Kidney tubule cell (primary cell): ENCODE data around the gene ZNF524.
"Not testable (repeated sequence)": the region's sequence is repeated elsewhere in the genome, so short reads cannot be mapped to it uniquely, and the experiment has no call there.

Experiments
- DNase-seq: peaks from one replicate; pipeline ENCODE4 v3.0.0-alpha.2; 2018; ENCODE audit warnings: low spot score

ZNF524 gene, protein sequence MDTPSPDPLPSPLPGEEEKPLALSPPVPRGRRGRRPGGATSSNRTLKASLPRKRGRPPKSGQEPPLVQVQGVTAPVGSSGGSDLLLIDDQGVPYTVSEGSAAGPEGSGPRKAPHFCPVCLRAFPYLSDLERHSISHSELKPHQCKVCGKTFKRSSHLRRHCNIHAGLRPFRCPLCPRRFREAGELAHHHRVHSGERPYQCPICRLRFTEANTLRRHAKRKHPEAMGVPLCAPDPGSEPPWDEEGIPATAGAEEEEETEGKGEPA

DNA sequence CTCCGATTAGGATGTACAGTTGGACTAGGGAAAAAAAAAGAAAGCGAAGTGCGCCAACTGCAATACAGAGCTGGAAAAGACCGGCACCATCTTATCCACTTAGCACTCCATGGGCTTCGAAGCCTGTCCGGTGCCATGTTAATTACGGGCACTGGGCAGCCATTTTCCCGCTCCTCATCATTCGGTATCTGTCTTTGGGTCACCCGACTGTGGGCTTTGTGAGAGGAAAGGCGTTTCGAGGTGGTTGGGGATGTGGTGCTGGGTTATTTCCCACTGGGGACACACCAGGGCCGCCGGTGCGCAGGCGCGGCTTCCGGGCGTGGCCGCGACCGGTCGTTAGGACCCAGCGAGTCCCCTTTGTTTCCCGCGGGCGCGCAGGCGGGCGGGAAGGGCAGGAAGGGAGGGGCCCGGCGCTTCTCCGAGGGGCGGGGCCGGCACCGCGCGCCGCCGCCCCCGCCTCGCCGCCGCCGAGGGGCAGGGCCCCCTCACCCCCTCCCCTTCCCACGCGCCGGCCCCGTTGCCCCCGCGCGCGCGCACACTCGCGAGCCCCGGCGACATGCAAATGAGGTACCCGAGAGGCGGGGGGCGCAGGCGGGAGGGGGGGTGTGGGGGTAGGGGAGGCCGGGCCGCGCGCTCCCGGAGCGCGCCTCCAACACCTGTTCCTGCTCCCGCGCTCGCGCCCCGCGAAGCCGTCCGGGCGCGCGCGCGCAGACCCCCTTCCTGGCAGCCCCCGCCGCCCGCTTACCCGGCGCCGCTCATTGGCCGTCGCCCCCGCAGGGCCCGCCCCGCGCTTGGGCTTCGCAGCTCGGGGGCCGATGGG lies at the start of gene ZNF524:
TSS of gene ZNF524 (plus strand) at position 447 of the 820 bp plus-strand sequence. CDS start 1,825 bp downstream, outside the sequence.
- DNase-seq: peak; percentile 91

DNA sequence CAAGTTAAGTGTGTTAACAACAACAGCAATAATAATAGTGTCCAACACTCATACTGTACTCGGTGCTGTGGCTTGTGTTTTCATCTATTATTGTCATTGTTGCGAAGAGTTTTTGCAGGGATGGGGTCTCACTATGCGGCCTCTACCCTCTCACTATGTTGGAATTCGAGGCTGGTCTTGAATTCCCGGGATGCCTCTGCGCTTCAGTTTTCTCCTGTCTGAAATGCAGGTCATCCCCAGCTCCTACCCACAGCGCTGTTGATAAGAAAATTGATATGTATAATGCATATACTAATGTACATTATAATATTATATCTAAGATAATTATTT lies 49.8 kb upstream of the ZNF524 start:
- DNase-seq: no peak

DNA sequence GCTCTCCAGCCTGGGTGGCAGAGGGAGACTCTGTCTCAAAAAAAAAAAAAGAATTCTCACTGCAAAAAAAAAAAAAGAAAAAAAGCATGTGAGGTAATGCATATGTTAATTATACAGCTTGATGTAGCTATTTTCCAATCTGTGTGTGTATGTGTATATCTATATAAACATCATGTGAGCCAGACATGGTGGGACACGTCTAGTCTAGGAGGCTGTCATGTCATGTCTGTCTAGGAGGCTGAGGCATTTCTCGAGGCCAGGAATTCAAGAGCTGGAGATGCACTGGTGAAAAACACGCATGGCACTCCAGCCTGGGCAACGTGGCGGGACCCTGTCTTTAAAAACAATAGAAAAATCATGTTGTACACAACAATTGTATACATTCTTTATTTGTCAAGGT lies 47.9 kb upstream of the ZNF524 start:
- no peak for DNase-seq

DNA sequence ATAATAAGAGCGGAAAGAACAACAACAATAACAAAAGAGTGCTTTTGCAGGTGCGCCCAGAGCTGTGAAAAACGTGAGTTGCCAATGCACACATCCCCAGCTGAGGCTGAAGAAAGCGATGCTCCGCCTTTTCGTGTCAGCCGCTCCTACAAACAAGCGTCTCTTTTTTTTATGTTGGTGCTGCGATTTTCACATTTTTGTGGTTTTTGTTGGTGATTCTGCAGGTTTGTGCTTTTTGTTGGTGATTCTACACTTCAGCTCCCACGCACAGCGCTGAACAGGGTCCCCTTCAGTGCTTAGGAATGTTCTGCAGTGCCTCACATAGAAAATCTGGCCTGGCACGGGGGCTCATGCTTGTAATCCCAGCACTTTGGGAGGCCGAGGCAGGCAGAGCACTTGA lies 47.5 kb upstream of the ZNF524 start:
- peak; percentile 9 for DNase-seq

DNA sequence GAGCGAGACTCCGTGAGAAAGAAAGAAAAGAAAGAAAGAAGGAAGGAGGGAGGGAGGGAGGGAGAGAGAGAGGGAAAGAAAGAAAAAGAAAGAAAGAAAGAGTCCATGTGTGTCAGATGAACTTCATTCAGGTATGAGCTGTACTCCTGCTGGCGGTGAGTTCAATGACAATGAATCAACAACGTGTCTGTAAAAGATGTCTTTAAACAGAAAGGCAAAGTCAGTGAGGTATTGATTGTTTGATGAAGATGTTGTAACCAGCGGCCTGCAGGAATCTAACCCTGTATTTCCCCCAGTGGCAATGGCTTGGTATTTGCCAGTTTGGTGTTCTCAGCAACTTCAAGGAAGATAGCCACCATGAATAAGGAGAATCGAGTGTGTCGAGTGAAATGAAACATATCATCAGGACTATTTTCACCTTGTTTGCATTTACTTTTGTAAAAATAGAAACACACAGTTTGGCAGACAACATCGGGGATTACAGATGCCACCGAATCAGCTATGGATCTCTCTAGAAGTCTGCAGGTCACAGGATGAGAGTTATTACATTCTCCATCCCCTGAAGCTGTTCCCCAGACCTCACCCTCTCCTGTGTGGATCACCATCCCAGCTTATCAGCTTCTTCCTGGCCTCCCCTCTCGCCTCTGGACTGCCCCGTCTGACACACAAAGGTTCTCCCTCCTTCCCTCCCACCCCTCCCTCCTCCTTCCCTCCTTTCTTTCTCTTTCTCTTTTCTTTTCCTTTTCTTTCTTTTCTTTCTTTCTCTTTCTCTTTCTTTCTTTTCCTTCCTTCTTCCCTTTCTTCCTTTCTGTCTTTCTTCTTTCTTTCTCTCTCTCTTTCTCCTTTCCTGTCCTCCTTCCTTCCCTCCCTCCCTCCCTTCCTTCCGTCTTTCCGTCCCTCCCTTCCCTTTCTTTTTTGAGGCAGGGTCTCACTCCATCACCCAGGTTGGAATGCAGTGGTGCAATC lies 46.6 kb upstream of the ZNF524 start:
- DNase-seq: no peak

DNA sequence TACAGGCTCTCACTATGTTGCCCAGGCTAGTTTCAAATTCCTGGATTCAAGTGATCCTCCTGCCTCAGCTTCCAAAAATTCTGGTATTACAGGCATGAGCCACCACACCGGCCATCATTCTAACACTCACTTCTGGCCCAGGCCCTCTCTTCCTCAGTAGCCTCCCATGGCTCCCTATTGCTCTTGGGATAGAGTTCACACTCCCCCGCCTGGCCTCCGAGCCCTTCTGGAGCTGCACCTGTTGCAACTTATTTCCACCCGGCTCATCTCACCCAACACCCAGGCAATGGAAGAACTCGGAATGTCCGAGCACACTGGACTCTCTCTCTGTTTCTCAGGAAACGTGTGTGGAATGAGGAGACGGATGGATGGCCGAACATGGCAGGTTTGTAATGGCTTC lies 45.8 kb upstream of the ZNF524 start:
- no peak for DNase-seq

DNA sequence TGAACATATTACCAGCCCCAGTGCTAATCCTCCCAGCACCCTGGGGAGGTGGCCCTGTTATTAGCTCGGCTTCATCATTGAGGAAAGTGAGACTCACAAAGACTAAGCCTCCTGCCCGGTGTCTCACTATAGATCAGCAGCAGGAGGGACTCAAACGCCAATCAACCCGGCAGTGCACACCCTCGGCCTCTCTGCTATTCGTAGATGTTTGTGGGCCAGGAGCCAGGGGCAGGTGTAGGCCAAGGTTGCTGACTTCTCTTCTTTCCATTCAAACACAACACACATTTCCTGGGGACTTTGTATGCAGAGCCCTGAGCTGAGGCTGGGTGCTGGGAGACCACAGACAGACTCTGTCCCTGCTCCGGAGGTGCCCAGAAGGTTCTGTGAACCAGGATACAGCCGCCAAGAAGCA lies 45.3 kb upstream of the ZNF524 start:
- DNase-seq: no peak

DNA sequence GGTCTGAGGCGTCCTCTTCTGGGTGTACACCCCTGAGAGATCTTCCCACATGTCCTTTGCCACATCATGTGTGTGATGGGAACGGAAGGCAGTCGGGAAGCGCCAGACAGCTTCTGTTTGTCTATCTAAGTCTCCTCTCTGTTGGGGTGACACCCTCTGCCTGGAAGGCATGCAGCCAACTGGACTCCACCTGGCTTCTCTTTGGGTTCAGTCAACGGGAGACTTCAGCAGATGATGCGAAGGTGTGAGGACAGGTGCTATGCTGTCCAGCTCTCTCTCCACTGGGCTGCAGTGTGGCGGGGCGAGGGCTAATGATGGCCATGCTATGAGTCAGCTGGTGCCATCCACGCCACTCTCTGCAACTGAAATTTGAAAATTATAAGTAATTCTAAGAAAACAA lies 40.4 kb upstream of the ZNF524 start:
- no peak for DNase-seq

DNA sequence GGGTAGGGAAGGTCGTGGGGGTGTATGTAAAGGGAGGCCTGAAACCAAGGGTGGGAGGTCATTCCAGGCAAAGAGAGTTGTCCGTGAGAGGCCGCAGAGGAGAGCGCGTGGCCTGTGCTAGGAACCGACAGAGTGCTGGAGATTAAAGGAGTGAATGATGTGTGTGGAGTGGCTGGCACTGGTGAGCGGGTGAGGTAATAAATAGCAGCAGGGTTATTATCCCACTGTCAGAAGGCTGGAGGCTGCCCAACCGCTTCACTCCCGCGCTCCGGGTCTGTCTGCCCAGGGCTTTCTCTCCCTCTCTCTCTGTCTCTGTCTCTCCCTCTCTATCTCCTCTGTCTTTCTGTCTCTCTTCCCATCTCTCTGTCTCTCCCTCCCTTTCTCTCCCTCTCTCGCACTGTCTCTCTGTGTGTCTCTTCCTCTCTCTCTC lies 36.8 kb upstream of the ZNF524 start:
- DNase-seq: no peak

DNA sequence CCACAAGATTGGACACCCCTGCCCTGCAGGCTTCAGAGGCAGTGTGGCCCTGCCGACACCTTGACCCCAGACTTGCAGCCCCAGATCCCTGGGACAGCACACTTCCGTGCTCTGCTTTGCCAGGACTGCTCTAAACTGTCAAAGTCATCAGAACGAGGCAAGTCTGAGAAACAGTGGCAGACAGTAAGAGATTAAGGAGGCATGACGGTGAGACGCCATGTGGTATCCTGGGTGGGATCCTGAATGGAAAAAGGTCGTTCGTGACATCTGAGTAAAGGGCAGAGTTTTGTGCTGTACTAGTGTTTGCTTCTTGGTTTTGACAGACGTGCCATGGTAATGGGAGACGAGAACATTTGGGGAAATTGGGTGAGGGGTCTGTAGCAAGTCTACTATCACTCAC lies 33.3 kb upstream of the ZNF524 start:
- no peak for DNase-seq

DNA sequence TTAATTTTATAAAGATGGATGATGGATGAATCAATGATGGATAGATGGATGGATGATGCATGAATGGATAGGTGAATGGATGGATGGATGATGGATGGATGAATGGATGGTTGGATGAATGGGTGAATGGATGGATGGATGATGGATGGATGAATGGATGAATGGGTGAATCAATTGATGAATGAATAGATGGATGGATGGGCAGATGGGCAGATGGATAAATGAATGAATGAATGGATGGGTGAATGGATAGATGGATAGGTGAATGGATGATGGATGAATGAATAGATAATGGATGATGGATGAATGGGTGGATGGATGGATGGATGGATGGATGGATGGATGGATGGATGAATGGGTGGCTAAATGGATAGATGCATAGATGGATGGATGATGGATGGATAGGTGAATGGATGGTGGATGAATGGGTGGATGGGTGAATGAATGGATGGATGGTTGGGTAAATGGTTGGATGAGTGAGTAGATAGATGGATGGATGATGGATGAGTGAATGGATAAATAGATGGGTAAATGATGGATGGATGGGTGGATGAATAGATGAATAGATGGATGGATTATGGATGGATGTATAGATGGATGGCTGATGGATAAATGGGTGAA lies 32.3 kb upstream of the ZNF524 start:
- no peak for DNase-seq

DNA sequence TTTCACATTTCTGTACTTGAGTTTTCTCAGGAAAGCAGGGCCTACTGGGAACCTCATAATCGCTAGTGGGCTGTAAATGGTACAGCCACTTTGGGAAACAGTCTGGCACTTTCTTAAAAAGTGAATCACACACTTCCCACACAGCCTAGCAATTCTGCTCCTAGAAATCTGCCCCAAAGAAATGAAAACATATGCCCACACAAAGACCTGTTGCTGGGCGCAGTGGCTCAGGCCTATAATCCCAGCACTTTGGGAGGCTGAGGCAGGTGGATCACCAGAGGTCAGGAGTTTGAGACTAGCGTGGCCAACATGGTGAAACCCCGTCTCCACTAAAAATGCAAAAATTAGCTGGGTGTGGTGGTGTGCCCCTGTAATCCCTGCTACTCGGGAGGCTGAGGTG lies 30.6 kb upstream of the ZNF524 start:
- not testable (repeated sequence) for DNase-seq

DNA sequence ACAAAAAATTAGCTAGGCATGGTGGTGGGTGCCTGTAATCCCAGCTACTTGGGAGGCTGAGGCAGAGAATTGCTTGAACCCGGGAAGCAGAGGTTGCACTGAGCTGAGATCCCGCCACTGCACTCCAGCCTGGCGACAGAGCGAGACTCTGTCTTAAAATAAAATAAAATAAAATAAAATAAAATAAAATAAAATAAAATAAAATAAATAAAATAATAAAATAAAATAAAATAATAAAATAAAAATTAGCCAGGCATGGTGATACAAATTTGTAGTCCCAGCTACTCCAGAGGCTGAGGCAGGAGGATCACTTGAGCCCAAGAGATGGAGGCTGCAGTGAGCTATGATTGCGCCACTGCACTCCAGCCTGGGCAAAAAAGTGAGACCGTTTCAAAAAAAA lies 26.2 kb upstream of the ZNF524 start:
- not testable (repeated sequence) for DNase-seq

DNA sequence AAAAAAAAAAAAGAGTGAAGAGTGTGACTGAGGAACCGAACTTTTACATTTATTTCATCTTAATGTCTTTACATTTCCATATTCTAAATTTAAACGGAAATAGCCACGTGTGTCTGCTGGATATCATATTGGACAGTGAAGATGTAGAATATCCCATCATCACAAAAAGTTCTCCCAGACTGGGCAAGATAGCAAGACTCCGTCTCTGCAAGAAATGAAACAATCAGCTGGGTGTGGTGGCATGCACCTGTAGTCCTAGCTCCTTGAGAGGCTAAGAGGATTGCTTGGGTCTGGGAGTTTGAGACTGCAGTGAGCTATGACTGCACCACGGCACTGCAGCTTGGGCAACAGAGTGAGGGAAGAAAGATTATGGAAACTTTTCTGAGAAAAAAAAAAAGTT lies 23.3 kb upstream of the ZNF524 start:
- DNase-seq: no peak

DNA sequence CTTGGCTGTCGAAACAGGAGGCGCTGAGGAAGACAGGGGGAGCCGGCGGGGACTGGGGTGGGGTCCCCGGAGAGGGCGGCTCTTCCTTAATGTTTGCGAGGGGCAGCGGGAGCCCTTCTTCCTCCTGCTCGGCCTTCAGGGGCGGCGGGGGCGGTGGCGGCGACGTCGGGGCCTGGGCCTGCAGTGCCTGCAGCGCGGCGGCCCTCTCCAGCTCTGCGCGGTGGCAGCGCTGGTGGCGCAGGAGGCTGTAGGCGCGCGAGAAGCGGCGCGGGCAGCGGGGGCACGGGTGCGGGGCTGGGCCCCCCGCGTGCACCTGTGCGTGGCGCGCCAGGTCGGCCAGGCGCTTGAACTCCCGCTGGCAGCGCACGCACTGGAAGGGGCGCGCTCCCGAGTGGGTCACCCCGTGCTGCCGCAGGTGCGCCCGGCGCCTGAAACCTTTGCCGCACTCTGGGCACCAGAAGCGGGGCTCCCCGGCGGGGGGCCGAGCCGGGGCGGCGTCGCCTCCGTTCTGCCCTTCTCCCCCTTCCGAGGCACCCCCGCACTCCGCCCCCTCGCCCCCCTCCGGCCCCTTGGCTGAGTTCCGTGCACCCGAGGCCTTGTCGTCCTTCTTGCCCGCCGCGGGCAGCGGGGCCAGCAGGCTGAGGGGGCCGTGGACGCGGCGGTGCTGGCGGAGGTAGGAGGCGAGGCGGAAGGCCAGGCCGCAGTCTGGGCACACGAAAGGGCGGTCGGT lies 21.9 kb upstream of the ZNF524 start:
- no peak for DNase-seq

DNA sequence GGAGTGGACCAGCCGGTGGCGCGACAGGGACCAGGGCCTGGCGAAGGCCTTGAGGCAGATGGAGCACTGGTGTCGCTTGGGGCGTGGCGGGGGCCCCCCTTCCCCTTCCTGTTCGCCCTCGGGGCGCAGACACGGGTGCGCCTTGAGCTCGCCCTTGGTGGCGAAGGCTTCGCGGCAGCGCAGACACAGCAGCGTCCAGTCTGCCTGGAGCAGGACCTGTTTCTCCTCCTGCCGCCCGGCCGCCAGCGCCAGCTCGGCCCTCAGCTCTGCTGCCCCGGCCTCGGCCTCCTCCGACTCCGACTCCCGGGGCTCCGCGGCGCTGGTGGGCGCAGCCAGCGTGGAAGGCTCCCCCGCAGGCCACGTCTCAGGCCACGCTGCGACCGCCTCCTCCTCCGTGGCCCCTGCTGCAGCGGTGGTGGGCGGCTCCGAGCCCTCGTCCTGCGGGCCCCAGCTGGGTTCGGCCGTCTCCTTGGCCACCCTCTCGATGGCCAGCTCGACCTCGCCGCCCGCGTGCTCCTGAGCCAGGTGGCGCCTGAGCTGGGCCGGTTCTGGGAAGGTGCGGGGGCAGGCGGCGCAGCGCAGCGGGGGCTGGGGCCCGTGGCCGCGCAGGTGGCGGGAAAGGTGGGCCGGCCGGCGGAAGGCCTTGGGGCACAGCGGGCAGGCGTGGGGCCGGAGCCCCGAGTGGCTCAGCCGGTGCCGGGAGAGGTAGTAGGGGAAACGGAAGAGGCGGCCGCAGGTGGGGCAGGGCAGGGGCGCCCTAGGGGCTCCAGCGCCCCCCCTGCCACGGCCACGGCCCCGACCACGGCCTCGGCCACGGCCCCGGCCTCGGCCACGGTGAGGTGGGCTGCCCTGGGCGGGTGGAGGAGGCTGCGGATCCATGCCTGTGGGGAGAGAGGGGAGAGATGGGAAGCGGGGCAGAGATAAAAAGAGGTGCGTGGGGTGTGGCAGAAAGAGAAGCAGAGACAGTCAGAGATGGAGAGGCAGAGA lies 21.0 kb upstream of the ZNF524 start:
- DNase-seq: no peak

DNA sequence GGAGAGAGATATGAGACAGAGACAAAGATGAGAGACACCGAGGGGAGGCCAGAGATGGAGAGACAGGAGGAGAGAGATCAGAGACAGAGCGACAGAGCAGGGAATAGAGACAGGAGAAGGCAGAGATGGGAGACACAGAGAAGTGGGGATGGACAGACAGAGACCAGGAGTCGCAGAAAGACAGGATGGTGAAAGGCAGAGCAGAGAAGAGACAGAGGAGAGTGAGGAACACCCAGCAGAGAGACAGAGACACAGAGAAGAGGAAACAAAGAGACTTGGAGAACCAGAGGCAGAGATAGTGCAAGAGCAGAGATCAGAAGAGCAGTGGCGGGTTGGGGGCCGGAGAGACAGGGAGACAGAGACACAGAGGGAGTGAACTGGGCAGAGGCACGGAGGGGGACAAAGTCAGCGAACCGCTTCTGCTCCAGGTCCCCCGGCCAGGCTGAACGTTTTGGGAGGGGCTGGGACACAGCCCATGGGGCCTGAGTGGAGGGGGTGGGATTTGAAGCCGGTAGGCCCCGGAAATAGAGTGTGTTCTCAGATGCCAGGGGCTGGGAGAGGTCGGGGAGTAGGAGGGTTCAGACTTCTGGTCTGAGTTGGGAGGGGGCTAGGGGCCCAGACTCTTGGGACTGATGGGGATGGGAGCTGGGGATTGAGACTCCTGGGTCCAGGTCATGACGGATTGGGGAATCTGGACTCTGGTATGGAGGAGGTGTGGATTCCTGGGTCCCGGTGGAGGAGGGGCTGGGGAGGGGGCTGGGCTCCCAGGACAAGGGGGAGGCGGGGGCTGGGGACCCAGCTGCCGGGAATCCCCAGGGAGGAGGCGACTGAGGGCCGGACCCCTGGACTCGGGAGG lies 20.1 kb upstream of the ZNF524 start:
- DNase-seq: peak; percentile 45

DNA sequence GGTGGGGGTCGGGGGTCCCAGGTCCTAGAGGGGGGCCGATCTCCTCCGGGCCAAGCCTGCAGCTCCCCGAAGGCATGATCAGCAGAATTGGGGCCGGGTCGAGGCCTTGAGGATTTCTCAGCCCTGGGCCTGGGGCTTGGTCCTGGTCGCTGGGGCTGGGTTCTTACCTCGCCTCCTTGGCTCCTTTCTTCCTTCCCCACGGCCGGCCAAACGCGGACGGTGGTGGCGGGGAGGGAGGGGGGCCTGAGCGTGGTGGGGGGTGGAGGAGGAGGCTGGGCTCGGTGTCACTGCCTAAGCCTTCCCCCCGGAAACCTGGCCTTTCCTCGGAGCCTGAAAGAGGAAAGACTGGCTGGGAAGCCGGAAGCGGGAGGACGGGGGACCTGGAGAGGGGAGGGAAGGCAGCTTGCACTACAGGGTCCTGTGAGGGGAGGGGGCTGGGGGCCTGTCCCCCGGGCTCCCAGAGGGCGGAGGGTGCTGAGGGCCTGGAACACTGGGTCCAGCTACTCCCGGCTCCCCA lies 19.4 kb upstream of the ZNF524 start, which contains the start of gene ZNF579:
TSS of gene ZNF579 (minus strand) at position 221 of the 517 bp plus-strand sequence. CDS start 1,209 bp downstream, outside the sequence.
- DNase-seq: peak; percentile 90
